NCI-H510A treated with DMSO at 0.1 percent for 48 hours (cell line): ENCODE results near the gene SYCP2L.
"Not testable (repeated sequence)": the region's sequence is repeated elsewhere in the genome, so short reads cannot be mapped to it uniquely, and the experiment has no call there.

Experiments
- DNase-seq: peaks from one replicate; lab custom pipeline; 2025; lab: John Stamatoyannopoulos, UW

Gene SYCP2L

GRCh38 chr6:10957414-10957886, 70.6 kb downstream of the SYCP2L start:
- no peak for DNase-seq

- no peak for DNase-seq
These were observed 73.3 kb downstream of the SYCP2L start for GRCh38 chr6:10960171-10960570.

DNA sequence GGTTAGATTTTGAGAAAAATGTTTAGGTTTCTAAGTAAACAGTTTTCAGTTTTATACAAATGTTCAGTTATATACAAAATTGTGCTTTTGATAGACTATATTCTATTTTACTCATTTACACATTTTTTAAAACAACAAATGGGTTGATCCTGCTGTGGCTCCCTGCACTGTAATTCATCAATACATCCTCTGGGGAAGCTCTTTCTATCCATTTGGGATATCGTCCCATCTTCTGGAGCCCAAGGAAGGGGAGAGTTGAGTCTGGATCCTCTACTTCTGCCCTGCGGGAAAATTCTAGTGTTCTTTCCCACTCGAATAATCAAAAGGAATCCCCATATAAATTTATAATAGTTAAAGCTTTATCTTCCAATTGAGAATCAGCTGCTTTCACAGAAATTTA, 75.0 kb downstream of the SYCP2L start:
- no peak for DNase-seq

- no peak for DNase-seq
These were observed 75.8 kb downstream of the SYCP2L start for GRCh38 chr6:10962673-10963072.

DNA sequence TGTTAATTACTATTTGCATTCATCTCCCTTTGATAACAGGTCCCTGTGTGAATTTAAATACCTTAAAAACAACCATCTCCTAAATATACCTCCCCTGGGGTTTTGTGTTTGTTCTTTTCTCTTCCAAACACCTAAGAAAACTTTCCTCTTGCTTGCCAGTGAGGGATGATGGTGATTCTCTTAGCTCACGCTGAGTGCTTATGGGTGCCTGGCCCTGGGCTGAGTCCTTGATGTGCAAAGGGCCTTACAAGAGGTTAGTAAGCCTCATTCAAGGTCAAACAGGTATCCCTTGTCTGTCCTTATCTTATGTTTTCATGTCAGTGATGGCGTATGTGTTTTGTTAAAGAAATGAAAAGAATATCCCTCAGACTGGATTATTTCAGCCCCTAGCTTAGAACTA, 76.3 kb downstream of the SYCP2L start:
- DNase-seq, result no peak

DNA sequence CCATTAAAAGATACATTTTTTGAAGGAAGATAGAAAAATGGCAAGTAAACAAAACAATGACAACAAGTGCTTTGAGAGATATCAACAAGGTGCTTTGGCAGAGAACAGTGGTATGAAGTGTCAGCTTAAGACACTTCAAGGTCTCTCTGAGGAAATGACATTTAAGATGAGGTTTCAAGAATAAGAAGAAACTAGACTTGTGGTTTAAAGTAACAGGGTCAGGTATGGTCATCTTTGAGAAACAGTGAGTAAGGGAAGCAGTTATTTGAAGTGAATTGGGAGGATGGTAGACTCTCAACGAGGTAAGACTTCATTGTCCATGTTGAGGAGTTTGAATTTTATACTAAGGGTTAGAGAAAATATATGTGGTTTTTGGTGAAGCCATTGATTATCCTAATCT, 77.8 kb downstream of the SYCP2L start:
- DNase-seq, result no peak

GRCh38 chr6:10968776-10969175, 81.9 kb downstream of the SYCP2L start:
- DNase-seq, result no peak

DNA sequence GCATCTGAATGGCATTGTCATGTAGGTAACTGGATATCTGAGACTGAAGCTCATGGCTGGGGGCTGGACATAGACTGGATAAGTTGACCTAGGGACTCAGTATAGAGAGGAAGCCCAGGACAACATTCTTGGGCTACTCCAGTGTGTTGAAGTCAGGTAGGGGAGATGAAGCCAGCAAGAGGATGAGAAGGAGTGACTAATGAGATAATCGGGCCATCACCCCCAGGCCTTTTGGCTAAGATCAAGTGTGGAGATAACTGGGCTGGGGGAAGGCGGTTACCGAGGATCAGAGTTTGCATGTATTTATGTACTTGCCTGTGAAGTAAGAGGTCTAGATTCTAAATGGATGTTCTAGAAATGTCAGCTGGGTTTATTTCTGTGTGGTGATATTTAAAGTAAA, 83.9 kb downstream of the SYCP2L start:
- DNase-seq, result no peak

DNA sequence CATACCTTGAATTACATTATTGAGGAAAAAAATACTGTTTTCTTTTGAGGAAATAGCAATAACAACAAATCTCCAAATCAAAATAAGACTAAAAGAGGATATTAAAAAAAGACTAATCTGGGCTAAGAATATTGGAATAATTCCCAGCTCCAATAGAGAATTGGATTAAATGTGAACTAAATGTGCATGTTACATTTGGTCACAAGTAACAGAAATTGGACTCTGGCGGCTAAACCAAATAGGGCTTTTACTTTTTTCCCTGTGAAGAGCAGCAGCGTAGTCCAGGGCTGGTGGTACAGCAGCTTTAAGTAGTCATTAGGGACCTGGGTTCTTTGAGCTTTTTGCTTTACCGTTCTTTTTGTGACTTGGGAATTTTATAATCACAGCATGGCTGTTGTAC, 85.3 kb downstream of the SYCP2L start:
- DNase-seq, result no peak

- DNase-seq, result no peak
These were observed 89.7 kb downstream of the SYCP2L start for GRCh38 chr6:10976571-10976970.

GRCh38 chr6:10977231-10977968, 90.5 kb downstream of the SYCP2L start:
- DNase-seq, result no peak

- no peak for DNase-seq
These were observed 92.8 kb downstream of the SYCP2L start for GRCh38 chr6:10979603-10980002.

DNA sequence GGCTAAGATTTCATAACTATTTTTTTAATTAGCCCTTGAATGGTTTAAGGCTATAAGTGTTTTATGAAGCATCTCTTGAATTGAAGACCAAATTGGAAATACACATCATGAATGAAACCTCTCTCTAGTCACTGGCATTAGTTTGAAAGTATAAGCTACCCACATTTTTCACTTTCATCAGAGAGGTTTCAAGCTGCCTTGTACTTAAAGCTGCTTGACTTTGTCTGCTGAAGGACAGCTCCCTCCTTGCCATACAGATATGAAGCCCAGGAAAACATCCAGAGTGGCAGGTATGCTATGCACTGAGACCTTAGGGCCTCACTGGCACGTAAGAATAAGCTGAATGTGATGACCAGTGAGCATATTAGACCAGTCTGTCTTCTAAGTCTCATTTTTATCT, 94.6 kb downstream of the SYCP2L start:
- no peak for DNase-seq

- DNase-seq, result not testable (repeated sequence)
These were observed 98.1 kb downstream of the SYCP2L start for GRCh38 chr6:10984959-10985358.

- no peak for DNase-seq
These were observed 102.7 kb downstream of the SYCP2L start for GRCh38 chr6:10989587-10989986.

- DNase-seq, result no peak
These were observed 104.3 kb downstream of the SYCP2L start for GRCh38 chr6:10991115-10991514.

DNA sequence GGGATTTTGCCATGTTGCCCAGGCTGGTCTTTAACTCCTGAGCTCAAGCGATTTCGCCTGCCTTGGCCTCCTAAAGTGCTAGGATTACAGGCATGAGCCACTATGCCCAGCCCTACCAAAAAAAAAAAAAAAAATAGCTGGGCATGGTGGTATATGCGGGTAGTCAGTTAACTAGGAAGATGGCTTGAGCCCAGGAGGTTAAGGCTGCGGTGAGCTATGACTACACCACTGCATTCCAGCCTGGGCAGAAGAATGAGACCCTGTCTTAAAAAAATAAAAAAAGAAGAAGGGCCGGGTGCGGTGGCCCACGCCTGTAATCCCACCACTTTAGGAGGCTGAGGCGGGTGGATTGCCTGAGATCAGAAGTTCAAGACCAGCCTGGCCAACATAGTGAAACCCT, 107.0 kb downstream of the SYCP2L start:
- no peak for DNase-seq

DNA sequence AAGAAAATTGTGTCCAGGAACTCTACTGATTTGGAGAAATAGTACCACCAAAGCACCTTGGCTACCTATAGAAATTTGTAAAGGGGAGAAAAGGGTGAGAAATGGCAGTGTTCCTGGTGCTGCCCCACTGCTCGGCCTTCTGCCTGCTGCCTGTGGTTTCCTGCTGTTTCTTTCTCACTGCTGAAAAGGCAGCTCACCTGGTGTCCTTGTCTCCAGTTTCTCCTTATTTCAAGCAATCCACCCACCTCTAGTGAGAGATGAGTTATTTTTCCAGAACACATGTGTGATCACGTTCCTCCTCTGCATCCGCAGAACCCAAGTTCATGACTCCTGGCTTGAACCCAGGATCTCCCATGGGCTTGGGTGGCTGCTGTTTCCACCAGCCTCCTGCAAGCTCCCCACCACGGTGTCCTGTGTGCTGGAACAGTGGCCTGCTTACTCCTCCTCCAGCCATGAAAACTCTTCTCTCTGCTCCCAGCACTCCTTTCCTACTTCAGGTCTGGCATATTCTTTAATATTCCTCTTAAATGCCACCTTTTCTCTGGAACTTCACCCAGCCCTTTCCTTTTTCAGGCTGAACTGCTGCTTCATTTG, 108.4 kb downstream of the SYCP2L start:
- no peak for DNase-seq

DNA sequence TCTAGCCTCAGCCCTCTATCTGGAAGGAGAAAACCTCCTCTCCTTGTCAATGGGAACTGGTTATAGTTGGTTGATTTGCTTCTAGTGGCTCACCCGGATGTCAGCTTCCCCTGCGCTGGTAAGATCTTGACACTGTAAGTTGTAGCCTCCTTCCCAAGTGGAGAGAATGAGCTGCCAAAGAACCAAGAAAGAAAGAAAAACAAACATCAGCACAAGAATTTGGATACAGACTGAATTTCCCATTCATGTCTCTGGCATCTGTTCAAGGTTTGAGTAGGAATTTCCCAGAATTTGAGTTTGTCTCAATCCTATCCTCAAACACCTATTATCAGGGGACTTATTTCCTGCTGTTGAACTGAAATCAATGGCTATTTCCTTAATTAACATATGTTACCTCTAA, 113.1 kb downstream of the SYCP2L start:
- no peak for DNase-seq

GRCh38 chr6:11002176-11002575, 115.3 kb downstream of the SYCP2L start:
- no peak for DNase-seq

DNA sequence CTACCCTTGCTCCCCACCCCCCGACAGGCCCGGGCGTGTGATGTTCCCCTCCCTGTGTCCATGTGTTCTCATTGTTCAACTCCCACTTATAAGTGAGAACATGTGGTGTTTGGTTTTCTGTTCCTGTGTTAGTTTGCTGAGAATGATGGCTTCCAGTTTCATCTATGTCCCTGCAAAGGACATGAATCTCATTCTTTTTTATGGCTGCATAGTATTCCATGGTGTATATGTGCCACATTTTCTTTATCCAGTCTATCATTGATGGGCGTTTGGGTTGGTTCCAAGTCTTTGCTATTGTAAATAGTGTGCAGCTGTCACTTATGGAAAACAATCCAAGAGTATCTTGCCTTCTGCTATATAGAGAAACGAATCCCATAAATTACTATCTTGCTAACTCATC, 116.4 kb downstream of the SYCP2L start:
- DNase-seq, result not testable (repeated sequence)

DNA sequence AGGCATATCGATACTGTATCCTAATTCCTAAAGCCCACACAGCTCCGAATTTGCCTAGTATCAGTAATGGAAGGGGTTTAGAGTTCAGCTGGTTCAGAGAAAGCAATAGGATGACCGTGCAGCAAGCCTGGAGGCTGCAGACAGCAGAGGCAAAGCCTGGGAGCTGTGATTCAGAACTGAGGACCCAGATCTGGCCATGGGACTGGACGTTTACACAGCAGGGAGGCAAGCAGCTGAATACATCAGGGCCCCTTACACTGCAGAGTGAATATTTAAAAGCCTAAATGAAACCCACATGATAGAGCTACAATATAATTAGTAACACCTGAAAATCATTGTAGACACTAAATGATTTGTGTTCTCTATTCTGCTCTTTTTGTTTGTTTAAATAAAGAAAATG, 119.2 kb downstream of the SYCP2L start:
- DNase-seq, result no peak

DNA sequence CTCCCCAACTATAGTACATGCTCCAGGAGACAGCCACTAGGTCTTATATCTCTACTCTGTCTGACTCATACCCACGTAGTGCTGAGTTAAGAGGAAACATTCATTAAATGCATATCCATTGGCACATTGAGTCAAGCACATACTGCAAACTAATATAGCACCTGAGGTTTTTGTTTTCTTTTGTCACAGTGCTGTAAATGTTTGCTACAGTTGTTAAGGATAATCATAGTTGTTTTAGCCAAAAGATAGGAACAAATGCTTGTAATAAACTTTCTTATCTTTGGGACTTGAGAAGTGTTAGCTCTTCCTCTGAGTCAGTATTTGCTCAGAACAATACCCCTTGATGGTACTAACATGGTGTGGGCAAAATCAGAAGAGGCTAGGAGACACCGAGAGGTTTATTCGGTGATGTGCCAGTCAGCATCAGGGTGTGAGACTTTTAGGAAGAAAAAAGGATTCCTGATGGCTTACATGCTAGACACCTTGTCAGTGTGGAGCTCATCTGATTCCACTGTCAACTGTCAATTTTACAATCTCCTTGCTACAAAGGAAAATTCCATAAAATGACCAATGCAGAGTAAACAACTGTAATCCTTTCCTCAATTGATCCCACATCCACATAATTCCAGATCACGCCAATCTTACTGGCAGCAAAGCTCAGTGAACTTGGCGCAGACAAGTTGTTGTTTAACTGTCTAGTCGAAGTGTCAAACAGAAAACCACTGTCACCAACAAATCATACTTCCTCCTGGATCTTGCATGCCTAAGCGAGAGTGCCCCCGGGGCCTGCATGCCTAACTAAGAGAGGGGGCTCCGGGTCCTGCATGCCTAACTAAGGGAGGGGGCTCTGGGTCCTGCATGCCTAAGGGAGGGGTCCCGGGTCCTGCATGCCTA, 121.1 kb downstream of the SYCP2L start:
- DNase-seq, result no peak
